Activated CD8-positive, alpha-beta memory T cell treated with anti-CD3 and anti-CD28 coated beads, Interleukin-2, amount 10 ng/mL, durations not matched to agents 7 days and 5 days (primary cell): ENCODE results near the gene CCR7. TPM values are rescaled to one million over a fixed set of nuclear protein-coding genes. Genes with fewer than 3 reads are reported as not detected.

ENCODE experiments used
- ATAC-seq: fragments of 150-1000 bp; cut with Tn5 transposase; one replicate; pipeline ENCODE4 v1.10.0; 2021; ENCODE audit warnings: moderate library complexity
- CTCF ChIA-PET: fragments of 350-600 bp; sonication (Branson Sonifier 250); formaldehyde crosslinking; loops from one replicate; lab custom pipeline; 2021; ENCODE audit warnings: antibody characterized with exemption; lab: Charles Lee
- DNase-seq: peaks from one replicate; pipeline ENCODE4 v3.0.0-alpha.2; 2020
- H3K27ac Mint-ChIP-seq: one replicate; pipeline ENCODE4 v1.8.0; 2021; ENCODE audit warnings: mild to moderate bottlenecking, mixed read lengths
- H3K27me3 Mint-ChIP-seq: one replicate; pipeline ENCODE4 v1.8.0; 2021; ENCODE audit warnings: mixed read lengths
- H3K36me3 Mint-ChIP-seq: one replicate; pipeline ENCODE4 v1.8.0; 2021; ENCODE audit warnings: mild to moderate bottlenecking, mixed read lengths
- H3K4me1 Mint-ChIP-seq: one replicate; pipeline ENCODE4 v1.8.0; 2021; ENCODE audit warnings: mixed read lengths
- H3K4me3 Mint-ChIP-seq: one replicate; pipeline ENCODE4 v1.8.0; 2021; ENCODE audit warnings: mild to moderate bottlenecking, moderate library complexity, mixed read lengths
- H3K9me3 Mint-ChIP-seq: one replicate; pipeline ENCODE4 v1.8.0; 2022; ENCODE audit warnings: low read depth, mixed read lengths
- total RNA-seq, 2 experiments: library from RNA; stranded (reverse); gene quantifications; one replicate each; pipeline ENCODE4 v1.2.3, GENCODE V29; 2021

The CCR7 gene
- total RNA-seq, 2 experiments from 2014 or later = 43.5 to 83.9 TPM

- CTCF ChIA-PET = interaction anchor here (0.6 to 27.4 kb wide), 14 partner anchors 7 to 180 kb away, joined by 3 to 447 read pairs (median 4); partner anchors contain the start of genes CCR7, GJD3, IGFBP4 and TOP2A
- ATAC-seq = no peak
- H3K27ac Mint-ChIP-seq = peak overlapping the region; percentile 63
- no peaks in the 10 kb centered on the region for H3K9me3 Mint-ChIP-seq
- H3K4me1 Mint-ChIP-seq = peaks cover 69% of the 10 kb centered on the region
- DNase-seq = no peak
- H3K27me3 Mint-ChIP-seq = peaks cover 9% of the 10 kb centered on the region
- H3K36me3 Mint-ChIP-seq = no peaks in the 10 kb centered on the region
- H3K4me3 Mint-ChIP-seq = no peak overlapping the region
Measured at GRCh38 chr17:40539711-40540411, 25.4 kb downstream of the CCR7 start.

GRCh38 chr17:40538936-40539705, 26.2 kb downstream of the CCR7 start:
- DNase-seq (no peak), ATAC-seq (no peak)
- peaks cover 12% of the 10 kb centered on the region for H3K27me3 Mint-ChIP-seq
- H3K4me3 Mint-ChIP-seq = no peak overlapping the region
- CTCF ChIA-PET = interaction anchor here (0.6 to 27.4 kb wide), 9 partner anchors 9 to 179 kb away, joined by 3 to 447 read pairs (median 6); partner anchors contain the start of genes CCR7, GJD3 and TOP2A
- no peak overlapping the region for H3K27ac Mint-ChIP-seq
- H3K4me1 Mint-ChIP-seq = peaks cover 73% of the 10 kb centered on the region
- no peaks in the 10 kb centered on the region for H3K9me3 Mint-ChIP-seq
- H3K36me3 Mint-ChIP-seq = no peaks in the 10 kb centered on the region

- H3K27me3 Mint-ChIP-seq = peaks cover 12% of the 10 kb centered on the region
- ATAC-seq (no peak), DNase-seq (no peak)
- CTCF ChIA-PET = interaction anchor here (0.9 to 27.4 kb wide), 6 partner anchors 10 to 178 kb away, joined by 3 to 447 read pairs (median 14); partner anchors contain the start of genes CCR7 and GJD3
- H3K27ac Mint-ChIP-seq = no peak overlapping the region
- no peak overlapping the region for H3K4me3 Mint-ChIP-seq
- no peaks in the 10 kb centered on the region for H3K9me3 Mint-ChIP-seq
- H3K4me1 Mint-ChIP-seq = peaks cover 80% of the 10 kb centered on the region
- no peaks in the 10 kb centered on the region for H3K36me3 Mint-ChIP-seq
Measured at GRCh38 chr17:40538019-40538935, 27.0 kb downstream of the CCR7 start.

GRCh38 chr17:40536295-40537171, 28.7 kb downstream of the CCR7 start:
- peaks cover 12% of the 10 kb centered on the region for H3K27me3 Mint-ChIP-seq
- no peak overlapping the region for H3K27ac Mint-ChIP-seq
- no peak for ATAC-seq
- no peak overlapping the region for H3K4me3 Mint-ChIP-seq
- no peaks in the 10 kb centered on the region for H3K9me3 Mint-ChIP-seq
- CTCF ChIA-PET = interaction anchor here (1.0 to 27.4 kb wide), 7 partner anchors 12 to 176 kb away, joined by 3 to 447 read pairs (median 22); partner anchors contain the start of genes CCR7, GJD3 and IGFBP4
- H3K36me3 Mint-ChIP-seq = no peaks in the 10 kb centered on the region
- peaks cover 80% of the 10 kb centered on the region for H3K4me1 Mint-ChIP-seq
- DNase-seq = no peak

GRCh38 chr17:40535924-40536294, 29.4 kb downstream of the CCR7 start:
- Mint-ChIP-seq H3K27me3 (peaks cover 12% of the 10 kb centered on the region), H3K4me1 (peaks cover 80% of the 10 kb centered on the region), H3K4me3 (no peak overlapping the region), H3K27ac (no peak overlapping the region), H3K36me3 (no peaks in the 10 kb centered on the region), H3K9me3 (no peaks in the 10 kb centered on the region)
- CTCF ChIA-PET = interaction anchor here (1.1 to 27.4 kb wide), 8 partner anchors 13 to 176 kb away, joined by 3 to 447 read pairs (median 54); partner anchors contain the start of genes CCR7, GJD3, IGFBP4 and TOP2A
- no peak for ATAC-seq
- DNase-seq = no peak

- Mint-ChIP-seq H3K4me1 (peaks cover 80% of the 10 kb centered on the region), H3K9me3 (no peaks in the 10 kb centered on the region), H3K27me3 (peaks cover 13% of the 10 kb centered on the region), H3K27ac (no peak overlapping the region), H3K4me3 (no peak overlapping the region), H3K36me3 (no peaks in the 10 kb centered on the region)
- CTCF ChIA-PET = interaction anchor here (1.1 to 27.4 kb wide), 14 partner anchors 12 to 218 kb away, joined by 3 to 447 read pairs (median 49); partner anchors contain the start of genes CCR7, GJD3, IGFBP4 and TOP2A
- no peak for DNase-seq
- no peak for ATAC-seq
Measured at GRCh38 chr17:40535438-40535837, 29.8 kb downstream of the CCR7 start.

GRCh38 chr17:40534371-40535189, 30.7 kb downstream of the CCR7 start:
- ATAC-seq = no peak
- no peaks in the 10 kb centered on the region for H3K9me3 Mint-ChIP-seq
- H3K27me3 Mint-ChIP-seq = peaks cover 11% of the 10 kb centered on the region

GRCh38 chr17:40533896-40534295, 31.4 kb downstream of the CCR7 start:
- peaks cover 11% of the 10 kb centered on the region for H3K27me3 Mint-ChIP-seq
- CTCF ChIA-PET = interaction anchor here (0.6 to 27.4 kb wide), 43 partner anchors 9 to 250 kb away, joined by 3 to 447 read pairs (median 6); partner anchors contain the start of genes CCR7, GJD3, IGFBP4 and TNS4
- peak overlapping the region; percentile 82 for H3K27ac Mint-ChIP-seq
- peaks cover 71% of the 10 kb centered on the region for H3K4me1 Mint-ChIP-seq
- no peaks in the 10 kb centered on the region for H3K36me3 Mint-ChIP-seq
- no peak for ATAC-seq
- peak overlapping the region; percentile 51 for H3K4me3 Mint-ChIP-seq
- no peak for DNase-seq
- H3K9me3 Mint-ChIP-seq = no peaks in the 10 kb centered on the region

More at GRCh38 chr17:40534371-40535189, 30.7 kb downstream of the CCR7 start:
- CTCF ChIA-PET = interaction anchor here (0.9 to 27.4 kb wide), 24 partner anchors 8 to 232 kb away, joined by 3 to 447 read pairs (median 16); partner anchors contain the start of genes CCR7, GJD3, IGFBP4 and TOP2A
- Mint-ChIP-seq H3K4me3 (no peak overlapping the region), H3K36me3 (no peaks in the 10 kb centered on the region), H3K27ac (no peak overlapping the region), H3K4me1 (peaks cover 77% of the 10 kb centered on the region)
- DNase-seq = no peak

- peak overlapping the region; percentile 82 for H3K27ac Mint-ChIP-seq
- CTCF ChIA-PET = interaction anchor here (0.6 to 27.4 kb wide), 49 partner anchors 8 to 328 kb away, joined by 3 to 447 read pairs (median 5); partner anchors contain the start of genes CCR7, GJD3, IGFBP4 and TNS4
- no peaks in the 10 kb centered on the region for H3K9me3 Mint-ChIP-seq
- H3K27me3 Mint-ChIP-seq = peaks cover 15% of the 10 kb centered on the region
- H3K4me3 Mint-ChIP-seq = peak overlapping the region; percentile 41
- DNase-seq (no peak), ATAC-seq (no peak)
- H3K4me1 Mint-ChIP-seq = peaks cover 68% of the 10 kb centered on the region
- no peaks in the 10 kb centered on the region for H3K36me3 Mint-ChIP-seq
Measured at GRCh38 chr17:40532520-40533253, 32.6 kb downstream of the CCR7 start.
